HTR-8/SVneo (cell line): Measurements from ENCODE around the gene SLC44A3.

Experiments used
- DNase-seq: peaks from one replicate; pipeline ENCODE4 v3.0.0; 2011; ENCODE audit warnings: low spot score, mixed read lengths; ENCODE audit not compliant: insufficient read length
- FAIRE-seq: peaks from 2 replicates; lab custom pipeline; 2011; peaks lifted over from hg19 to GRCh38; lab: Jason Lieb, UNC

Gene SLC44A3

GRCh38 chr1:94799206-94799605, 21.0 kb upstream of the SLC44A3 start:
- no peak for DNase-seq
- FAIRE-seq: no peak

- FAIRE-seq (no peak), DNase-seq (peak; percentile 54)
These were observed 18.1 kb upstream of the SLC44A3 start for GRCh38 chr1:94801919-94802546.

- FAIRE-seq (no peak), DNase-seq (no peak)
These were observed 17.1 kb upstream of the SLC44A3 start for GRCh38 chr1:94803106-94803505.

GRCh38 chr1:94803517-94804441, 16.4 kb upstream of the SLC44A3 start:
- DNase-seq (no peak), FAIRE-seq (no peak)

GRCh38 chr1:94804442-94804837, 15.7 kb upstream of the SLC44A3 start:
- DNase-seq (no peak), FAIRE-seq (no peak)

GRCh38 chr1:94805912-94806311, 14.2 kb upstream of the SLC44A3 start:
- DNase-seq (peak; percentile 36), FAIRE-seq (peak; percentile 54)

- DNase-seq: no peak
- no peak for FAIRE-seq
These were observed 13.7 kb upstream of the SLC44A3 start for GRCh38 chr1:94806441-94806871.

GRCh38 chr1:94807742-94808491, 12.2 kb upstream of the SLC44A3 start:
- FAIRE-seq (no peak), DNase-seq (no peak)

GRCh38 chr1:94808669-94809068, 11.5 kb upstream of the SLC44A3 start:
- no peak for FAIRE-seq
- DNase-seq: no peak

- FAIRE-seq: no peak
- DNase-seq: no peak
These were observed 7.2 kb upstream of the SLC44A3 start for GRCh38 chr1:94812985-94813384.

- DNase-seq (no peak), FAIRE-seq (no peak)
These were observed 4.1 kb upstream of the SLC44A3 start for GRCh38 chr1:94816030-94816429.

- DNase-seq: no peak
- no peak for FAIRE-seq
These were observed 2.4 kb upstream of the SLC44A3 start for GRCh38 chr1:94817712-94818111.

GRCh38 chr1:94819238-94819944, 766 bp upstream of the SLC44A3 start:
- FAIRE-seq (no peak), DNase-seq (no peak)

GRCh38 chr1:94820936-94821335, 779 bp downstream of the SLC44A3 start:
- no peak for FAIRE-seq

GRCh38 chr1:94821636-94822305, 1.6 kb downstream of the SLC44A3 start:
- DNase-seq (no peak), FAIRE-seq (no peak)

More at GRCh38 chr1:94820936-94821335, 779 bp downstream of the SLC44A3 start:
- DNase-seq: no peak

GRCh38 chr1:94823116-94823515, 3.0 kb downstream of the SLC44A3 start:
- no peak for FAIRE-seq

GRCh38 chr1:94825936-94826335, 5.8 kb downstream of the SLC44A3 start:
- FAIRE-seq (no peak), DNase-seq (no peak)

More at GRCh38 chr1:94823116-94823515, 3.0 kb downstream of the SLC44A3 start:
- no peak for DNase-seq

GRCh38 chr1:94827434-94827833, 7.3 kb downstream of the SLC44A3 start:
- FAIRE-seq (no peak), DNase-seq (no peak)

GRCh38 chr1:94828251-94828650, 8.1 kb downstream of the SLC44A3 start:
- DNase-seq (no peak), FAIRE-seq (no peak)

GRCh38 chr1:94831641-94832040, 11.5 kb downstream of the SLC44A3 start:
- no peak for DNase-seq
- FAIRE-seq: no peak
